Keratinocyte (primary cell): Measurements from ENCODE around the gene BMPR1B. TPM values are rescaled to one million over a fixed set of nuclear protein-coding genes. Genes with fewer than 3 reads are reported as not detected.

Experiments used
- DNase-seq: peaks from one replicate; pipeline ENCODE4 v3.0.0-alpha.2; 2011; ENCODE audit warnings: low read depth, missing footprints, low spot score
- FAIRE-seq: peaks from 2 replicates; lab custom pipeline; 2011; peaks lifted over from hg19 to GRCh38; lab: Jason Lieb, UNC
- H2AFZ ChIP-seq: 2 replicates; pipeline ENCODE4 v1.6.0; 2012; ENCODE audit warnings: low read length, control low read depth, inconsistent platforms; ENCODE audit not compliant: control insufficient read depth
- H3K27ac ChIP-seq: 2 replicates; pipeline ENCODE4 v1.5.1; 2011; ENCODE audit warnings: low read length; ENCODE audit not compliant: control insufficient read depth, insufficient read depth
- H3K27me3 ChIP-seq: 3 replicates; pipeline ENCODE4 v1.6.0; 2011; ENCODE audit warnings: low read length; ENCODE audit not compliant: control insufficient read depth, insufficient read depth; ENCODE audit errors: extremely low read depth
- H3K36me3 ChIP-seq, 2 experiments: 2 replicates in 1 of 2; 3 replicates in 1 of 2; pipeline ENCODE4 v1.5.1; 2011; ENCODE audit warnings: low read length in 2 of 2, mild to moderate bottlenecking in 1 of 2; ENCODE audit not compliant: control insufficient read depth in 2 of 2, insufficient read depth in 2 of 2; ENCODE audit errors: extremely low read depth in 1 of 2
- H3K4me1 ChIP-seq: 3 replicates; pipeline ENCODE4 v1.5.1; 2011; ENCODE audit warnings: low read length; ENCODE audit not compliant: control insufficient read depth, insufficient read depth; ENCODE audit errors: extremely low read depth
- H3K4me2 ChIP-seq: 3 replicates; pipeline ENCODE4 v1.6.0; 2011; ENCODE audit warnings: low read depth, low read length; ENCODE audit not compliant: control insufficient read depth, insufficient read depth; ENCODE audit errors: extremely low read depth
- H3K4me3 ChIP-seq, 3 experiments: fragments of 200-600 bp in 1 of 3; sonication (generic) in 1 of 3; 2 replicates in 2 of 3; 3 replicates in 1 of 3; pipeline ENCODE4 v1.5.1; 2011 to 2016; ENCODE audit warnings: low read length in 3 of 3, mild to moderate bottlenecking in 3 of 3, control low read depth in 2 of 3, inconsistent platforms in 1 of 3, low read depth in 1 of 3, mixed read lengths in 1 of 3, mixed run types in 1 of 3, moderate library complexity in 1 of 3; ENCODE audit not compliant: control insufficient read depth in 2 of 3, insufficient read depth in 2 of 3; ENCODE audit errors: extremely low read depth in 1 of 3
- H3K79me2 ChIP-seq: 2 replicates; pipeline ENCODE4 v1.6.0; 2012; ENCODE audit warnings: low read length; ENCODE audit not compliant: control insufficient read depth, insufficient read depth
- H3K9ac ChIP-seq: 3 replicates; pipeline ENCODE4 v1.6.0; 2011; ENCODE audit warnings: low read length; ENCODE audit not compliant: control insufficient read depth, insufficient read depth; ENCODE audit errors: extremely low read depth
- H3K9me1 ChIP-seq: 3 replicates; pipeline ENCODE4 v1.6.0; 2011; ENCODE audit warnings: low read length; ENCODE audit not compliant: control insufficient read depth, insufficient read depth; ENCODE audit errors: extremely low read depth
- H3K9me3 ChIP-seq: 2 replicates; pipeline ENCODE4 v1.5.1; 2012; ENCODE audit warnings: low read depth, low read length; ENCODE audit not compliant: control insufficient read depth
- H4K20me1 ChIP-seq: 3 replicates; pipeline ENCODE4 v1.6.0; 2011; ENCODE audit warnings: low read length; ENCODE audit not compliant: control insufficient read depth, insufficient read depth; ENCODE audit errors: extremely low read depth
- EZH2 ChIP-seq: IDR thresholded peaks from one replicate; pipeline ENCODE4 v1.6.1; 2012; ENCODE audit warnings: inconsistent platforms, mild to moderate bottlenecking, low read length, moderate library complexity
- dilution Hi-C: fragments of 300-500 bp; cut with MboI; formaldehyde crosslinking; loops from one replicate; pipeline ENCODE4 v1.7.0; 2020; ENCODE audit warnings: low sequenced_read_pairs; ENCODE audit not compliant: extremely low pct_ligation_motif_present
- polyA plus RNA-seq, 5 experiments: library from polyadenylated mRNA; depleted of rRNA in 3 of 5; stranded (reverse) in 3 of 5; stranded (forward) in 1 of 5; unstranded in 1 of 5; fragments of >200 nt; gene quantifications; 1 replicate in 1 of 5; 2 replicates in 3 of 5; 3 replicates in 1 of 5; pipeline versions ENCODE4 v1.2.1 to v1.2.3, GENCODE V29; 2011 to 2012; ENCODE audit warnings: missing spikeins in 2 of 5, low read depth in 1 of 5, low replicate concordance in 1 of 5
- TF ChIP-seq, protein P1 (sequence below), 3 experiments: IDR thresholded peaks in 1 of 3; conservative IDR thresholded peaks in 1 of 3; optimal IDR thresholded peaks in 1 of 3; 2 replicates in 2 of 3; 3 replicates in 1 of 3; pipeline versions ENCODE3 to v1.5.1; 2011; ENCODE audit warnings: low read length in 3 of 3, mild to moderate bottlenecking in 3 of 3, moderate library complexity in 2 of 3, control low read depth in 1 of 3, inconsistent platforms in 1 of 3; ENCODE audit not compliant: insufficient read depth in 2 of 3; ENCODE audit errors: extremely low read depth in 1 of 3

The BMPR1B gene
- polyA plus RNA-seq, 1 donor (not counting 4 experiments of a cell fraction or from before 2014, with no cell fraction given) = 0.89 TPM

DNA sequence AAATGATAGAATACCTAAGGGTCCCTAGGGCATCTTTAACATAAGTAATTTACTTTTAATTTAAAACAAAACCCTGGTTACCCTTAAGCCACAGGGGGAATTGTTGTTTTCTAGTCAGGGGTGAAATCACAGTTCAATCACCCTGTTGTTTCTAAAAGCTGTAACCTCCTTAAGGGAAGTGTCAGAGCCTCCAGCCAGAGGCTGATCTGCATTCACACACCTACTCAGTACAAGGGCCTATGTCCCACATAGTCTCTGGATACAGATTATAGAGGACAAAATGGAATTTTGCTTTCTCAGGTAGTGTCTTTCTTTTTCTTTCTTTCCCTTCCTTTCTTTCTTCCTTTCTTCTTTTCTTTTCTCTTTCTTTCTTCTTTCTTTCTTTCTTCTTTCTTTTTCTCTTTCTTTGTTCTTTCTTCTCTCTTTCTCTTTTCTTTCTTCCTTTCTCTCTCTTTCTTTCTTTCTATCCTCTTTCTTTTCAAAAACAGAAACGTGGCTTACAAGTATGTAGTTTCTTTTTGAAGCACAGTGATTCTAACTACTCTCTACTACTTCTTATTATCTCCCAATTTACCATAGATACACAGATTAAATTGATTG lies 31.1 kb upstream of the BMPR1B start:
- H3K9ac ChIP-seq = no peak overlapping the region
- no peaks in the 10 kb centered on the region for H4K20me1 ChIP-seq
- DNase-seq = no peak
- no peak for FAIRE-seq
- no peak overlapping the region for H3K27ac ChIP-seq
- no peaks in the 10 kb centered on the region for H3K9me3 ChIP-seq
- no peaks in the 10 kb centered on the region for H3K36me3 ChIP-seq
- no peak overlapping the region for H3K4me2 ChIP-seq
- no peaks in the 10 kb centered on the region for H3K9me1 ChIP-seq
- H3K27me3 ChIP-seq = peaks cover 2% of the 10 kb centered on the region
- H3K79me2 ChIP-seq = no peaks in the 10 kb centered on the region
- TF ChIP-seq EZH2 = no peak
- TF ChIP-seq, protein P1, sequence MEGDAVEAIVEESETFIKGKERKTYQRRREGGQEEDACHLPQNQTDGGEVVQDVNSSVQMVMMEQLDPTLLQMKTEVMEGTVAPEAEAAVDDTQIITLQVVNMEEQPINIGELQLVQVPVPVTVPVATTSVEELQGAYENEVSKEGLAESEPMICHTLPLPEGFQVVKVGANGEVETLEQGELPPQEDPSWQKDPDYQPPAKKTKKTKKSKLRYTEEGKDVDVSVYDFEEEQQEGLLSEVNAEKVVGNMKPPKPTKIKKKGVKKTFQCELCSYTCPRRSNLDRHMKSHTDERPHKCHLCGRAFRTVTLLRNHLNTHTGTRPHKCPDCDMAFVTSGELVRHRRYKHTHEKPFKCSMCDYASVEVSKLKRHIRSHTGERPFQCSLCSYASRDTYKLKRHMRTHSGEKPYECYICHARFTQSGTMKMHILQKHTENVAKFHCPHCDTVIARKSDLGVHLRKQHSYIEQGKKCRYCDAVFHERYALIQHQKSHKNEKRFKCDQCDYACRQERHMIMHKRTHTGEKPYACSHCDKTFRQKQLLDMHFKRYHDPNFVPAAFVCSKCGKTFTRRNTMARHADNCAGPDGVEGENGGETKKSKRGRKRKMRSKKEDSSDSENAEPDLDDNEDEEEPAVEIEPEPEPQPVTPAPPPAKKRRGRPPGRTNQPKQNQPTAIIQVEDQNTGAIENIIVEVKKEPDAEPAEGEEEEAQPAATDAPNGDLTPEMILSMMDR (optimal IDR thresholded peaks at IDR 0.05 in 1 of 3, IDR thresholded peaks at IDR 0.05 in 1 of 3, conservative IDR thresholded peaks at IDR 0.05 in 1 of 3; ENCODE audit: extremely low read depth in 1 of 3, insufficient read depth in 2 of 3, low read length in 3 of 3) = no peak
- dilution Hi-C loops = no loop called here
- no peak overlapping the region for H2AFZ ChIP-seq
- no peak overlapping the region for H3K4me3 ChIP-seq
- H3K4me1 ChIP-seq = no peaks in the 10 kb centered on the region

GRCh38 chr4:94728056-94728766 lies 29.5 kb upstream of the BMPR1B start:
- no peak overlapping the region for H3K9ac ChIP-seq
- no peaks in the 10 kb centered on the region for H3K9me1 ChIP-seq
- H4K20me1 ChIP-seq = no peaks in the 10 kb centered on the region
- FAIRE-seq (no peak), DNase-seq (no peak)
- no peaks in the 10 kb centered on the region for H3K9me3 ChIP-seq
- H3K27ac ChIP-seq = no peak overlapping the region
- H3K4me3 ChIP-seq = no peak overlapping the region
- TF ChIP-seq EZH2 = no peak
- TF ChIP-seq, protein P1 (optimal IDR thresholded peaks at IDR 0.05 in 1 of 3, IDR thresholded peaks at IDR 0.05 in 1 of 3, conservative IDR thresholded peaks at IDR 0.05 in 1 of 3; ENCODE audit: extremely low read depth in 1 of 3, insufficient read depth in 2 of 3, low read length in 3 of 3) = no peak
- dilution Hi-C loops = no loop called here
- H3K4me1 ChIP-seq = no peaks in the 10 kb centered on the region
- no peak overlapping the region for H2AFZ ChIP-seq
- H3K36me3 ChIP-seq = no peaks in the 10 kb centered on the region
- H3K27me3 ChIP-seq = peaks cover 2% of the 10 kb centered on the region
- no peak overlapping the region for H3K4me2 ChIP-seq
- no peaks in the 10 kb centered on the region for H3K79me2 ChIP-seq
